OCI-LY3 (cell line): ENCODE measurements around the gene AGR2.

ENCODE experiments used
- CTCF ChIP-seq: fragments of 200-600, 300-600 bp; sonication (generic); IDR thresholded peaks from 2 replicates; pipeline ENCODE4 v1.5.1; 2014; ENCODE audit warnings: antibody characterized with exemption, low read length, low read depth
- EZH2phosphoT487 ChIP-seq: fragments of 200-600 bp; shearing (Covaris generic); IDR thresholded peaks from 2 replicates; pipeline ENCODE4 v1.6.1; 2018; ENCODE audit warnings: antibody characterized with exemption, mixed run types, low read depth

DNA sequence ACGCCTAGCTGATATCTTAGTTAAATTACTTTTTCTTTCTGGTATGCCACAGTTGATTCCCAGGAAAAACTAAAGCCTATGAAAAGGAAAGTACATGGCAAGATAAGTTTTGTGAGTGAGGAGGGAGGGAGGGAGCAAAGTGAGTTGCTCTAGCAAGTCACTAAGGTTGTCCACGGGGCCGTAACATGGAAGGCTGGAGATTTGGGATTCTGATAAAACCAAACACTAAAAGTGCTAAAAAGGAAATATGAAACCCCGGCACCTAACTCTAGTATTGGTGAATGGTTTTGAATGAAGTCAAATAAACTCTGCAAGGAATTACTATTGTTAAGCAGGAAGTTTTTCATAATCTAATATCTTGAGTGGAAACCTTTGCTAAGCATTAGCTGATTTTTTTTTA, 1.7 kb downstream of the AGR2 start:
- TF ChIP-seq CTCF (no peak), EZH2phosphoT487 (no peak)
